ENCODE data around the gene SCYGR3. TPM values are rescaled to one million over a fixed set of nuclear protein-coding genes. Genes with fewer than 3 reads are reported as not detected.
A peak's percentile ranks its signal among the peaks of the same experiment; 100 is the strongest.

Gene SCYGR3
- total and polyA plus RNA-seq, 2 donors (not counting 3 experiments of a cell fraction or from before 2014, with no cell fraction given): not detected

DNA sequence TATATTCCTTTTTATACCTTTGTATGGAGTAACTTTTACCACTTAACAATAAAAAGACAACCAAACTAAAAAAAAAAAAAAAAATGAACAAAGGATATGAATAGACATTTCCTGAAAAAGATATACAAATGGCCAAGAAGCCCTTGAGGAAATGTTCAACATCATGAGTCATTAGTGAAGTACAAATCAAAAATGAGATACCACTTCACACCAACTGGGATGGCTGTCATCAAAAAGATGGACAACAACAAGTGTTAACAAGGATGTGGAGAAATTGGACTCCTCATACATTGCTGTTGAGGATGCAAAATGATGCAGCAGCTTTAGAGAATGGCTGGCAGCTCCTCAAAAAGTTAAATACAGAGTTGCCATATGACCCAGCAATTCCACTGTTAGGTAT is 38.5 kb downstream of the SCYGR3 start:
- Histone ChIP-seq H3K4me2 (ENCODE audit: insufficient read depth, low read length) (no peak overlapping the region), H3K79me2 (ENCODE audit: control insufficient read depth, insufficient read depth, low read length) (no peaks in the 10 kb centered on the region), H3K9me1 (replicated peaks; ENCODE audit: control insufficient read depth, extremely low read depth, insufficient read depth, low read length) (no peaks in the 10 kb centered on the region), H3K36me3 (ENCODE audit: control insufficient read depth in 2 of 2, extremely low read depth in 1 of 2, insufficient read depth in 2 of 2, low read length in 2 of 2) (no peaks in the 10 kb centered on the region), H2AFZ (ENCODE audit: low read depth, low read length) (no peak overlapping the region), H4K20me1 (replicated peaks; ENCODE audit: control insufficient read depth, extremely low read depth, insufficient read depth, low read length) (no peaks in the 10 kb centered on the region), H3K4me1 (ENCODE audit: control insufficient read depth, extremely low read depth, insufficient read depth, low read length) (no peaks in the 10 kb centered on the region), H3K27me3 (ENCODE audit: control insufficient read depth in 2 of 2, insufficient read depth in 2 of 2, low read length in 2 of 2) (peaks cover 0 to 3% of the 10 kb centered on the region in 2 experiments), H3K9me3 (replicated peaks; ENCODE audit: control insufficient read depth, insufficient read depth, low read length) (no peaks in the 10 kb centered on the region), H3K4me3 (replicated peaks in 1 of 3; ENCODE audit: insufficient read depth in 1 of 3, low read depth in 1 of 3, low read length in 3 of 3) (no peak overlapping the region), H3K27ac (ENCODE audit: insufficient read depth, low read depth, low read length) (no peak overlapping the region), H3K9ac (replicated peaks; ENCODE audit: extremely low read depth, insufficient read depth, low read length) (no peak overlapping the region)
- no peak for FAIRE-seq
- TF ChIP-seq FOS (IDR thresholded peaks at IDR 0.05; ENCODE audit: borderline replicate concordance, insufficient read depth, low read length): peak; percentile 83
- TF ChIP-seq CTCF (IDR thresholded peaks at IDR 0.05; ENCODE audit: extremely low read depth in 1 of 2, insufficient read depth in 1 of 2, low read depth in 1 of 2, low read length in 2 of 2): no peak
- no peak for TF ChIP-seq GATA2 (IDR thresholded peaks at IDR 0.05; ENCODE audit: insufficient read depth, insufficient read length, low read depth, low read length)
- peak; percentile 40 for TF ChIP-seq JUN (IDR thresholded peaks at IDR 0.05; ENCODE audit: borderline replicate concordance, insufficient read depth, insufficient read length, low read depth)
- BruUV-seq (replicated peaks): no TSS peak
- CTCF ChIA-PET: no interaction called here
- intact Hi-C loops (cut with micrococcal nuclease) (no loop called here), dilution Hi-C loops (cut with MboI; ENCODE audit: extremely low pct_ligation_motif_present, low sequenced_read_pairs) (no loop called here)
- DNase-seq (ENCODE audit: low read depth, low spot score): peak; percentile 69
- POLR2A ChIA-PET: no interaction called here

GRCh38 chr2:227570615-227571014 is 44.0 kb downstream of the SCYGR3 start:
- dilution Hi-C loops (cut with MboI; ENCODE audit: extremely low pct_ligation_motif_present, low sequenced_read_pairs) (no loop called here), intact Hi-C loops (cut with micrococcal nuclease) (no loop called here)
- Histone ChIP-seq H3K4me3 (replicated peaks in 1 of 3; ENCODE audit: insufficient read depth in 1 of 3, low read depth in 1 of 3, low read length in 3 of 3) (no peak overlapping the region), H3K36me3 (ENCODE audit: control insufficient read depth in 2 of 2, extremely low read depth in 1 of 2, insufficient read depth in 2 of 2, low read length in 2 of 2) (no peaks in the 10 kb centered on the region), H3K27me3 (ENCODE audit: control insufficient read depth in 2 of 2, insufficient read depth in 2 of 2, low read length in 2 of 2) (no peaks in the 10 kb centered on the region), H3K79me2 (ENCODE audit: control insufficient read depth, insufficient read depth, low read length) (no peaks in the 10 kb centered on the region), H4K20me1 (replicated peaks; ENCODE audit: control insufficient read depth, extremely low read depth, insufficient read depth, low read length) (no peaks in the 10 kb centered on the region), H3K9me3 (replicated peaks; ENCODE audit: control insufficient read depth, insufficient read depth, low read length) (no peaks in the 10 kb centered on the region), H3K4me1 (ENCODE audit: control insufficient read depth, extremely low read depth, insufficient read depth, low read length) (no peaks in the 10 kb centered on the region), H2AFZ (ENCODE audit: low read depth, low read length) (no peak overlapping the region), H3K9me1 (replicated peaks; ENCODE audit: control insufficient read depth, extremely low read depth, insufficient read depth, low read length) (no peaks in the 10 kb centered on the region), H3K9ac (replicated peaks; ENCODE audit: extremely low read depth, insufficient read depth, low read length) (no peak overlapping the region), H3K27ac (ENCODE audit: insufficient read depth, low read depth, low read length) (no peak overlapping the region), H3K4me2 (ENCODE audit: insufficient read depth, low read length) (no peak overlapping the region)
- FAIRE-seq (no peak), DNase-seq (ENCODE audit: low read depth, low spot score) (peak; percentile 10)
- POLR2A ChIA-PET: no interaction called here
- no TSS peak for BruUV-seq (replicated peaks)
- TF ChIP-seq FOS (IDR thresholded peaks at IDR 0.05; ENCODE audit: borderline replicate concordance, insufficient read depth, low read length): no peak
- no peak for TF ChIP-seq GATA2 (IDR thresholded peaks at IDR 0.05; ENCODE audit: insufficient read depth, insufficient read length, low read depth, low read length)
- no peak for TF ChIP-seq POLR2A (IDR thresholded peaks at IDR 0.05; ENCODE audit: low read depth, low read length)
- TF ChIP-seq JUN (IDR thresholded peaks at IDR 0.05; ENCODE audit: borderline replicate concordance, insufficient read depth, insufficient read length, low read depth): no peak
- TF ChIP-seq POLR2AphosphoS5 (IDR thresholded peaks at IDR 0.05; ENCODE audit: insufficient read depth, low read depth, low read length): no peak
- no peak for TF ChIP-seq MYC (IDR thresholded peaks at IDR 0.05; ENCODE audit: low read depth, low read length)
- TF ChIP-seq CTCF (IDR thresholded peaks at IDR 0.05; ENCODE audit: extremely low read depth in 1 of 2, insufficient read depth in 1 of 2, low read depth in 1 of 2, low read length in 2 of 2): no peak
- TF ChIP-seq, protein P1, sequence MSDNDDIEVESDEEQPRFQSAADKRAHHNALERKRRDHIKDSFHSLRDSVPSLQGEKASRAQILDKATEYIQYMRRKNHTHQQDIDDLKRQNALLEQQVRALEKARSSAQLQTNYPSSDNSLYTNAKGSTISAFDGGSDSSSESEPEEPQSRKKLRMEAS (IDR thresholded peaks at IDR 0.05; ENCODE audit: insufficient read depth, insufficient read length): no peak
- TF ChIP-seq EZH2 (IDR thresholded peaks at IDR 0.05; ENCODE audit: borderline replicate concordance, low read depth, low read length, severe bottlenecking): no peak
- CTCF ChIA-PET: interaction anchor here (1.0 to 1.5 kb wide), 3 partner anchors 8 to 195 kb away, joined by 3 to 4 read pairs (median 3); no protein-coding TSS in a partner anchor

Measured in endothelial cell of umbilical vein (primary cell).